Frontal cortex (tissue), 4 donors: Measurements from ENCODE around the gene XIRP1. TPM values are rescaled to one million over a fixed set of nuclear protein-coding genes. Genes with fewer than 3 reads are reported as not detected.
"Not testable (repeated sequence)": the region's sequence is repeated elsewhere in the genome, so short reads cannot be mapped to it uniquely, and the experiment has no call there.

Source experiments
- DNase-seq, 2 donors: peaks; one replicate each; pipeline ENCODE4 v3.0.0; 2012; ENCODE audit warnings: low spot score in 2 of 2
- FAIRE-seq: peaks from 2 replicates; lab custom pipeline; 2012; peaks lifted over from hg19 to GRCh38; lab: Jason Lieb, UNC
- total RNA-seq: library from RNA; depleted of rRNA; stranded (reverse); fragments of >200 nt; gene quantifications from one replicate; pipeline ENCODE4 v1.2.3, GENCODE V29; 2014
- donor health status: control.
- donor health status: control.
- donor health status: control.

Gene XIRP1, protein sequence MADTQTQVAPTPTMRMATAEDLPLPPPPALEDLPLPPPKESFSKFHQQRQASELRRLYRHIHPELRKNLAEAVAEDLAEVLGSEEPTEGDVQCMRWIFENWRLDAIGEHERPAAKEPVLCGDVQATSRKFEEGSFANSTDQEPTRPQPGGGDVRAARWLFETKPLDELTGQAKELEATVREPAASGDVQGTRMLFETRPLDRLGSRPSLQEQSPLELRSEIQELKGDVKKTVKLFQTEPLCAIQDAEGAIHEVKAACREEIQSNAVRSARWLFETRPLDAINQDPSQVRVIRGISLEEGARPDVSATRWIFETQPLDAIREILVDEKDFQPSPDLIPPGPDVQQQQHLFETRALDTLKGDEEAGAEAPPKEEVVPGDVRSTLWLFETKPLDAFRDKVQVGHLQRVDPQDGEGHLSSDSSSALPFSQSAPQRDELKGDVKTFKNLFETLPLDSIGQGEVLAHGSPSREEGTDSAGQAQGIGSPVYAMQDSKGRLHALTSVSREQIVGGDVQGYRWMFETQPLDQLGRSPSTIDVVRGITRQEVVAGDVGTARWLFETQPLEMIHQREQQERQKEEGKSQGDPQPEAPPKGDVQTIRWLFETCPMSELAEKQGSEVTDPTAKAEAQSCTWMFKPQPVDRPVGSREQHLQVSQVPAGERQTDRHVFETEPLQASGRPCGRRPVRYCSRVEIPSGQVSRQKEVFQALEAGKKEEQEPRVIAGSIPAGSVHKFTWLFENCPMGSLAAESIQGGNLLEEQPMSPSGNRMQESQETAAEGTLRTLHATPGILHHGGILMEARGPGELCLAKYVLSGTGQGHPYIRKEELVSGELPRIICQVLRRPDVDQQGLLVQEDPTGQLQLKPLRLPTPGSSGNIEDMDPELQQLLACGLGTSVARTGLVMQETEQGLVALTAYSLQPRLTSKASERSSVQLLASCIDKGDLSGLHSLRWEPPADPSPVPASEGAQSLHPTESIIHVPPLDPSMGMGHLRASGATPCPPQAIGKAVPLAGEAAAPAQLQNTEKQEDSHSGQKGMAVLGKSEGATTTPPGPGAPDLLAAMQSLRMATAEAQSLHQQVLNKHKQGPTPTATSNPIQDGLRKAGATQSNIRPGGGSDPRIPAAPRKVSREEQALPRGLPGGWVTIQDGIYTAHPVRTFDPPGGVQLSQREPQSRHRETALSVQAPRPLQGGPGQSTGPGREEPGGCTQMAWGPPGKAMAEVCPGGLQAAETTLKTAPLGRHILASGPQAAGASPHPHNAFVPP (N-terminal part only)
- total RNA-seq, result not detected

DNA sequence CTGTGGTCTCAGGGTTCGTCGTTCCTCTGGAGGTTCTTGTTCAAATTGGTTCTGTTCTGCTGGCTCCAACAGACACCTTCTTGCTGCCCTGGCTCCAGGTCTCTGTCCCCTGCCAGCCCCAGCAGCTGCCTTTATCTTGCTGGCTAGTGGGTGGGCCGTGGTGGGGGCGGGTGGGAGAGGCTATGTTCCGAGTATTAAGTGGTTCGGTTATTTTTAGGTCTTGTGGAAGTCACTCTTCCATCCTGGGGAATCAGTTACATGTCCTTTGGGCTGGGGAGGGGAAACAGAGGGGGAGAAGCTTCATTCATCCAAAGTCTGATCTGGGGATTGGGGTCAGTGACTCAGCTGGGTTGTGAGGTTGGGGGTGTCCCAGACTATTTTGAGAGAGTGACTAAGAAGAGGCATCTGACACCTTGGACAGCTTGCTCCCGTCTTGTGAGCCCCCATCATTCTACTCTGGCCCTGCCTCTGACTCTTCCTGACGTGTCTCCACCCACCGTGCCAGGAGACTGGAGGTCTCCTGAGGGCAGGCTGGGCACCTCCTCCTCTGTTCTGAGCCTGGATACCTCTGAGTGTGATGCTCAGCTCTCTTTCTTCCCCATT, at the start of gene XIRP1:
TSS of gene XIRP1 (minus strand) at position 106 of the 603 bp plus-strand sequence. CDS start 3,150 bp downstream, outside the sequence.
- no peak for DNase-seq
- no peak for FAIRE-seq

DNA sequence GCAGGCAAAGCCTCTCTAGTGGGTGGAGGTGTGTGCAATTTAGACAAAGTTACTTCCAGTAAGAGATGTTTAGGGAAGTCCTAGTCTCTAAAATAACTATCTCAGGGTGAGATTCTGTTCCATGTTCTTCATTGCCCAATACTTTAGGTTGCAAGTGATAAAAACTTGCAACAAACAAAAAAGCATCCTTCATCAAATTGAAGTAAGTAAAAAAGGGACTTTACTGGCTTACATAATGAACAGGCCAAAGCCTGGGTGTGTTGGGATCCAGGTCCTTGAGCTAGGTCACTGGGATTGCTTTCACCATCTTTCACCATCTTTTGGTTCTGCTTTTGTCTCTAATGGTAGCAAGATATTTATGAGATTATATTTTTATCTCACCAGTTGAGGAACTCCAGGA, 49.2 kb upstream of the XIRP1 start:
- DNase-seq (no peak), FAIRE-seq (no peak)

DNA sequence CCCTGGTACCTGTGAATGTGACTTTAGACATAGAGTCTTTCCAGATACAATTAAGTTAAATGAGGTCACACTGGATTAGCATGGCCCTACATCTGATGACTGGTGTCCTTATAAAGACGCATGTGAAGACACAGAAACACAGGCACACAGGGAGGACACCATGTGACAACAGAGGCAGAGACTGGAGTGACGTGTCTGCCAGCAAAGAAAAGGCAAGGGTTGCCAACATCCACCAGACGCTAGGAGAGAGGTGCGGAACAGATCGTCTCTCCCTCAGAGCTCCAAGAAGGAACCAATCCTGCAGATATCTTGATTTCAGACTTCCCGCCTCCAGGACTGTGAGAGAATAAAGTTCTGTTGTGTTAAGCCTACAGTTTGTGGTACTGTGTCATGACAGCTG, 44.6 kb upstream of the XIRP1 start:
- no peak for DNase-seq
- no peak for FAIRE-seq

DNA sequence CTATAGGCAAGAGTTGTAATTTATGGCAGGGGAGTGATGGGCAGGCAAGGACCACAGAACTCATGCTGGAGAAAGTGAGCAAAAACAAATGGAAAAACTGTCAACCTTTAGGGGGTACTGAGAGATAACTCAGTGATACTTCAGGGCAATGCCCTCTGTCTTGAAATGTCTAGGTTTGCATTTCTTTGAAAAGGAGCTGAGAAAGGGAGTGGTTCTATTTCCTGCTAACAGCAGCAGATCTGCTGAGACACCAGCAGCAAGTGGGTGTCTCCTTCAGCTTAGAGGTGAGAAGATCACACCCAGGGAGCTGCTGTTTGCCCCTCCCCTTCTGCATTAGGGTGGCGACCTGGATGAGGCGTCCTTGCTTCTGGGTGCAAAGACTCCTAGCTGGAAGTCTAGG, 42.3 kb upstream of the XIRP1 start:
- no peak for FAIRE-seq
- DNase-seq, result no peak

DNA sequence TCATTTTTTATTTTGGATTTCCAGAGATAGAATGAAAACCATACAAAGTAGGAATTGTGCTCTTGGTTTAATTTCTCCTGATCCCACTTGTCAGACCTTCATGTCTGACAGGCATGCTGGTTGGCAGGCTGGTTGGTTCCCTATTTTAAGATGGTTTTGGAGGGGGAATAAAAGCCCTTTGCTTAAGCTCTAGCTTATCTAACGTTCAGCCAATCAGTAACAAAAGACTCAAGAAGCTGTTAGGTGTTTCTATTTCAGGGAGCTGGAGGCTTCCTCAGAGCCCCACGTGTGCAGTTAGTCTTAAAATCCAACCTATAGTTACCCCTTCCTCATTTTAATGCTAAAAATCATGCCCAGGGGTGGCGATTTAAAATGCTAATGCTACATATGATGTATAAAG, 40.5 kb upstream of the XIRP1 start:
- DNase-seq (no peak), FAIRE-seq (no peak)

DNA sequence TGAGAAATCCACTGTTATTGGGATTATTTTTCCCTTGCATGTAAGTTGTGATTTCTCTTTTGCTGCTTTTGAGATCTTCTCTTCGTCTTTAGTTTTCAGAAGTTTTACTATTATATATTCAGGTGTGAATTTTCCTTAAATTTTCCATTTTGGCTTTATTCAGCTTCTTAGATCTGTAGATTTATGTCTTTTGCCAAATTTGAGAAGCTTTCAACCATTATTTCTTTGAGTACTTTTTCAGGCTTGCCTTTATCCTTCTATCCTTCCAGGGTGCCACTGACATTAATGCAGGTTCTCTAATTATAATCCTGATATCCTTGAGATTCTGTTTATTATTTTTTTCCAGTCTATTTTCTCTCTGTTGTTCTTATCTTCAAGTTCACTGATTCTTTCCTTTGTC, 38.1 kb upstream of the XIRP1 start:
- FAIRE-seq, result no peak
- no peak for DNase-seq

DNA sequence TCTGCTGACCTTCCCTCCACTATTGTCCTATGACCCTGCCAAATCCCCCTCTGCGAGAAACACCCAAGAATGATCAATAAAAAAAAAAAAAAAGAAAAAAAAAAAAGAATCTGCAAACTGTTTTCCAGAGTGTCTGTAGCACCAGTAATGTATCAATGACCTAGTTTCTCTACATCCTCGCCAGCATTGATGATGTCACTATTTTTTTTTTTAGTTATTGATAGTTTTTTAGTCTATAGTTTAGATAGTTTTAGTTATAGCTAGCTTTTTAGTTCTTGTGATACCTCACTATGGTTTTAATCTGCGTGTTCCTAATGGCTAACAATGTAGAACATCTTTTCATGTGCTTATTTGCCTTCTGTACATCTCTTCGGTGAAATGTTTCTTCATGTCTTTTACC, 36.1 kb upstream of the XIRP1 start:
- FAIRE-seq (no peak), DNase-seq (no peak)

DNA sequence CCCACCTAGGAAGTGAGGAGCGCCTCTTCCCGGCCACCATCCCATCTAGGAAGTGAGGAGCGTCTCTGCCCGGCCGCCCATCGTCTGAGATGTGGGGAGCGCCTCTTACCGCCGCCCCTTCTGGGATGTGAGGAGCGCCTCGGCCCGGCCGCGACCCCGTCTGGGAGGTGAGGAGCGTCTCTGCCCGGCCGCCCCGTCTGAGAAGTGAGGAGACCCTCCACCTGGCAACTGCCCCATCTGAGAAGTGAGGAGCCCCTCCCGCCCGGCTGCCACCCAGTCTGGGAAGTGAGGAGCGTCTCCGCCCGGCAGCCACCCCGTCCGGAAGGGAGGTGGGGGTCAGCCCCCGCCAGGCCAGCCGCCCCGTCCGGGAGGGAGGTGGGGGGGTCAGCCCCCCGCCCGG, 35.2 kb upstream of the XIRP1 start:
- DNase-seq, FAIRE-seq: not testable (repeated sequence)

DNA sequence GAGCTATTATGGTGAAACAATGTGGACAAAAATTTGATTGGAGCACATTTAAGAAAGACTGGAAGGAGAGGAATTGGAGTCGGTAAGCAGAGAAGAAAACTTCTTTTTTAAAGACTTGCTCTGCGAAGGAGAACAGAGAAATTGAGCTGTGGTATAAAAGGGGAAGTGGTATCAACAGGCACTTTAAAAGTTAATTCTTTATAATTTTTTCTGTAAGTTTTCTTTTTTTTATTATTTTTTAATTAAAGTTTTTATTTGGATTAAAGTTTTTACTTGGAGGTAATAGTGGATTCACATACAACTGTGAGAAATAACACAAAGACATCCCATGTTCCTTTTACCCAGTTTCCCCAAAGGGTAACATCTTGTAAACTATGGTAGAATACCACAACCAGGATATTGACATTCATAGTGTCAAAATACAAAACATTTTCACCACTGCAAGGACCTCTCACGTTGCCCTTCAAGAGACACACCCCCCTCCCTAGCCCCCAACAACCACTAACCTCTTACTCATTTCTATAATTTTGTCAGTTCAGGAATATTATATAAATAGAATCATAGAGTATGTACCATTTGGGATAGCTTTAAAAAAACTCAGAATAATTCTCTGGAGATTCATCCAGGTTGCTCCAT, 33.8 kb upstream of the XIRP1 start:
- no peak for FAIRE-seq
- no peak for DNase-seq

DNA sequence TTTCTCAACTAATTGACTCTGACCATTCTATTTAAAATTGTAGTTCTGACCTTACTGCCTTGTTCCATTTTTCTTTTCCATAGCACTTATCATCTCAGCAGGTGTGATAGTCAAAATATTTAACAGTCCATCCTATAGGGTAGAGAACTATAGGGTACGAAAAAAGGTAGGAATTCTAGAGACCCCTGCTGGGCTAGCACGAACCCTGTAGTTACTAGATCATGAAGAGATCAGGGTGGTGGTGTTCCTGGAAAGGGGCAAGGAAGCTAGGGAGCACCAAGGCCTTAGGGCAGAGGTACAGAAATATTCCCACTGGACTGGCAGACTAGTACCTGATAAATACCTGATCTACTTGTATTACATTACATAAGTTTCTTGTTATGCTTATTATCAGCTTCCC, 31.9 kb upstream of the XIRP1 start:
- no peak for FAIRE-seq
- no peak for DNase-seq

DNA sequence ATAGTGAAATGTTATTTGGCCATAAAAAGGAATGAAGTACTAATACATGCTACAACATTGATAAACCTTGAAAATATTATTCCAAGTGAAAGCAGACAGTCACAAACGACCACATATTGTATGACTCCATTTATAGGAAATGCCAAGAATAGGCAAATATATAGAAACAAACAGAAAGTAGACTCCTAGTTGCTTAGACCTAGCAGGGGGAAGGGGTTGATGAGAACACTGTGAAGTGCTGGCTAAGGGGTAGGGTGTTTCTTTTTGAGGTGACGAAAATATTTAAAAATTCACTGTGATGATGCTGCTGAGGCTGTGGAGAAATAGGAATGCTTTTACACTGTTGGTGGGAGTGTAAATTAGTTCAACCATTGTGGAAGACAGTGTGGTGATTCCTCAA, 30.5 kb upstream of the XIRP1 start:
- DNase-seq, result no peak
- FAIRE-seq, result no peak

DNA sequence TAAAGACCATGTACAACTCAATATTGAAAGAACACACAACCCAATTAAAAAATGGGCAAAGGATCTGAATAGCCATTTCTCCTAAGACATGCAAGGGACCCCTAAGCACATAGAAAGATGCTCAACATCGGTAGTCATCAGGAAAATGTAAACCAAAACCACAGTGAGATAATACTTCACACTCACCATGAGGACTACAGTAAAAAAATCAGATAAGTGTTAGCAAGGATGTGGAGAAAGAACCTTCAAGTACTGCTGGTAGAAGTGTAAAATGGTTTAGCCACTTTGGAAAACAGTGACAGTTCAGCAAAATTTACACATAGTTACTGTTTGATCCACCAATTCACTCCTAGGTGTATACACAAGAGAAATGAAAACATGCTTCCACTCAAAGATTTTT, 30.1 kb upstream of the XIRP1 start:
- no peak for DNase-seq
- no peak for FAIRE-seq

DNA sequence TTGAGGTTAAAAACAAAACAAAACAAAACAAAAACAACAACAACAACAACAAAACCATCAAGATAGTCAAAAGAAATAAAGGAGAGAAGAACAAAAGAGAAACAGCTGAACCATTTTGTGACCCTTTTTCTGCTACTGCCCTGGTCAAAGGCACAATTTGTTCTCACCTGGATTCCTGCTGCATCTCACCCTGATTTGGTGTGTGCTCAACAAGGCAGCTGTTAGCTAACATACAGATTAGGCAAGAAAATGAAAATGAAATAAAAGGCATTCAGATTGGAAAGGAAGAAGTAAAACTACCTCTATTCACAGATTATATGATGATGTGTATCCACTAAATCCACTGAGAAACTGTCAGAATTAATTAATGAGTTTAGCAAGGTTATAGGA, 28.7 kb upstream of the XIRP1 start:
- FAIRE-seq, result no peak

DNA sequence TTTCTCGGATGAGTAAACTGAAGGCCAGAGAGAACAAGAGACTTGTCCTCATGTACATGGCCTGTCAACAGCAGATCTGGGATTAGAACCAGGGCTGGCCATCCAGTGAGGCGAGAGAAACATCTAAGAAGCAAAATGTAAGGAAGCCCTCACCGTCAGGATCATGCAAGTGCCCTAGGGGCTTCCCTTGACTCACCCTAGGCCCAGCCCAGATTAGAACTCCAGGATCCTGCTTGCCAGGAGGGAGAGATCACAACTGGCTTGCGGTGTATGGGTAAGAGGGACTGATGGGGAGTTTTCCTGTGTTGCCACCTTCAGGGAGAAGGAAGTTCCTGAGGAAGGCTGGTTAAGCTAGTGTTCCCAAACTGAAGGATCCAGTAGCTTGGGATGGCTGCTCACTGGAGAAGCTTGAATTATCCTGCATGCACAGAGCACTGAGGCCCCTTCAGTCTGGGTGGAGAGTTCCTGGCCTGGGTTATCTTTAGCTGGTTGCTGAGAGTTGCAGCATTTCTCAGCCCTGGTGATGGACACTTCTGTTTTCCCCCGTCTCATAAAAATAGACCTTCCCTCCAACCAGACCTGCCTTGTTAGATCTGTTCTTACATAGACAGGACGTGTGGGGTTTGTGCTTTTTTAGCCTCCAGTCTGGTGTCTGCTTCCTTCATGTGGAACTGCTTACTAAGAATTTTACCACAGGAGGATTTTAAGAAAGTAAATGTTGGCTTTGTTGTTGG, 28.2 kb upstream of the XIRP1 start:
- FAIRE-seq (no peak), DNase-seq (no peak)

More for the DNA sequence above, 28.7 kb upstream of the XIRP1 start:
- DNase-seq, result no peak

DNA sequence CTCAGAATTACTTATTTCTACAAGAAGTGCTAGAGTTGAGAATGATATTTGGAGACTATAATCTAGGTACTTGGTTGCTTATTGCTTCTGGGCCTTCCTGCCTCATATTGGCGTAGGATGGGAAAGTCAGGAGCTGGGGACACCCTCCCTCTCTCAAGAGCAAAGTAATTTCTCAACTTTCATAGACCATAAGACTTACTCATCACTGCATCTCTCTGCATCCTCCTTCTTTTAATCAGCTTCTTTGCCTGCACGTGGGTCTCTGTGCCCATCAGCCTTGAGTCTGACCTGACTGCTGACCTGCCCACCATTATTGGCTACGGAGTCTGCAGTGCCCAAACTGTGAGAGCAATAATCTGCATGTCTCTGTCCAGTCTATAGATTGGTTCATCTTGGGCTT, 27.3 kb upstream of the XIRP1 start:
- FAIRE-seq, result no peak
- no peak for DNase-seq

DNA sequence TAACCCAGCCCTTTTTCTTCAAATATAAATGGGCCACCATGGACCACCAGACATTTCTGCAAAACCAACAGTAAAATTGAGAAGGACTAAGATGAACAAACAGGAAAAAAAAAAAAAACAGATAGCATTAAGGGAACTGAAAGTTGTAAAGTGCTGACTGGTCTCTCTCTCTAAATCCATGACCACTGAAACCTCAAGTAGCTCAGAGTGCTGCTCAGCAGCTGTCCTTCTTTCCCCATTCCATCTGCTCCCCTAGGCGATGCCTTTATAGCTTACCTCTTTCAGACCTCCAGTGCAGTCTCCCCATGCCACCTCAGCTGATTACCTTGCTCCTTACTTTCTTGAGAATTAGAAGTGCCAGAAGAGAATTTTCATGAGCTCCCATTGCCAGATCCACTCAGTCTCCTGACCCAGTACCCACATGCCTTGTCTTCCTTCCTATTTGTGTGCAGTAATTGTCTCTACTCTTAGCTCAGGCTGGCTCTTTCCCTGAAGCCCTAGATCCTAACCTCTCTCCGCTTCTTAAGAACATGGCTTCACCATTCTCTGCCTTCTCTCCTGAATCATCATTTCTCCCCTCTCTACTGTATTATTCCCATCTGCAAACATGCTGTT, 23.9 kb upstream of the XIRP1 start:
- no peak for DNase-seq
- no peak for FAIRE-seq

DNA sequence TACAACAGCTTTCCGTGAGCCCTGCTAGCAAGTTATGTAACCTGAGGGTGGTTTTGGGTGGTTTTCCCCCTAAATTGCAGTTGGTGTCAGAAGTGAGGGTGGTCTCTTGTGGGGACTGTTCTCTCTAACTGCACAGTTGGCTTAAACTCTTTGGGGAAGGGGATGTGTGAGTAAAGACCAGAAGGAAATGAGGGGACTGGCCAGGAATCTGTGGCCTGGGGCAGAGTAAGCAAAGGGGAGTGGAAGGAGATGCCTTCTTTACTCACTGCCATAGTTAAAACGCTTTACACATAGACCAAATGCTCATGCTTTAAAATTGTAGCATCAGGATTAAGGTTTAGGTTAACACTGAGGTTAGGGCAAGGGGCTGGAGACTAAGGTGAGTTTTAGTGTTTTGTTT, 21.2 kb upstream of the XIRP1 start:
- no peak for FAIRE-seq
- DNase-seq, result no peak

DNA sequence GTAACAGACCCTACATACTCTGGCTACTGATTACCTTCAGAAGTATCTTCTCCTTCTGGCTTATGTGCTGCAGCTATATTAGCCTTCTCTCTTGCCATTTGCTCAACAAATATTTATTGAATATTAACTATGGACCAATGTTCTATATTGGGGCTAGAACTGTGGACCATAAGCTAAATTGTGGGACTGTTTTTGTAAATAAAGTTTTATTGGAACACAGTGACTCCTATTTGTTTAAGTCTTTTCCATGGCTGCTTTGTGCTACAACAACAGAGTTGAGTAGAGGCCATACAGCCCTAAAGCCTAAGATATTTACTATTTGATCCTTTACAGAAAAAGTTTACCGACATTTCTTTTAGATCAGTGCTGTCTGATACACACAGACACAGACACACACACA, 20.3 kb upstream of the XIRP1 start:
- DNase-seq (no peak), FAIRE-seq (no peak)
